ENCODE results near the gene DDX52. TPM values are rescaled to one million over a fixed set of nuclear protein-coding genes. Genes with fewer than 3 reads are reported as not detected.
"Not testable (repeated sequence)": the region's sequence is repeated elsewhere in the genome, so short reads cannot be mapped to it uniquely, and the experiment has no call there.

Gene DDX52, protein sequence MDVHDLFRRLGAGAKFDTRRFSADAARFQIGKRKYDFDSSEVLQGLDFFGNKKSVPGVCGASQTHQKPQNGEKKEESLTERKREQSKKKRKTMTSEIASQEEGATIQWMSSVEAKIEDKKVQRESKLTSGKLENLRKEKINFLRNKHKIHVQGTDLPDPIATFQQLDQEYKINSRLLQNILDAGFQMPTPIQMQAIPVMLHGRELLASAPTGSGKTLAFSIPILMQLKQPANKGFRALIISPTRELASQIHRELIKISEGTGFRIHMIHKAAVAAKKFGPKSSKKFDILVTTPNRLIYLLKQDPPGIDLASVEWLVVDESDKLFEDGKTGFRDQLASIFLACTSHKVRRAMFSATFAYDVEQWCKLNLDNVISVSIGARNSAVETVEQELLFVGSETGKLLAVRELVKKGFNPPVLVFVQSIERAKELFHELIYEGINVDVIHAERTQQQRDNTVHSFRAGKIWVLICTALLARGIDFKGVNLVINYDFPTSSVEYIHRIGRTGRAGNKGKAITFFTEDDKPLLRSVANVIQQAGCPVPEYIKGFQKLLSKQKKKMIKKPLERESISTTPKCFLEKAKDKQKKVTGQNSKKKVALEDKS
- total RNA-seq: 1 to 10 TPM; 9.3 to 9.4 TPM

- Histone ChIP-seq H3K4me3 (peak within 1 kb of the TSS; percentile 76 to 87), H3K4me1 (peaks cover 0 to 22% of the 10 kb centered on the region in 2 donors), H3K27me3 (no peaks in the 10 kb centered on the region), H3K9me3 (no peaks in the 10 kb centered on the region), H3K27ac (peak within 1 kb of the TSS; percentile 87 to 90), H3K36me3 (peaks cover 18% of the 10 kb centered on the region)
- TF ChIP-seq CTCF (IDR thresholded peaks at IDR 0.05): peak in 1 of 2 donors; percentile 37
- DNase-seq (ENCODE audit: low spot score): peak; percentile 93
These were observed at the start of gene DDX52 for GRCh38 chr17:37643118-37643766. Gene DDX52, minus strand, starts transcription at chr17:37643446. Its CDS starts 26 bp downstream, at chr17:37643420.

- Histone ChIP-seq H3K9me3 (peaks cover 0 to 5% of the 10 kb centered on the region in 2 donors), H3K36me3 (no peaks in the 10 kb centered on the region), H3K27me3 (no peaks in the 10 kb centered on the region), H3K4me3 (no peak overlapping the region), H3K27ac (no peak overlapping the region), H3K4me1 (no peaks in the 10 kb centered on the region)
- DNase-seq (ENCODE audit: low spot score): no peak
- TF ChIP-seq CTCF (IDR thresholded peaks at IDR 0.05): no peak
These were observed 48.6 kb upstream of the DDX52 start for GRCh38 chr17:37691807-37692206.

GRCh38 chr17:37689317-37689716 is 46.1 kb upstream of the DDX52 start:
- Histone ChIP-seq H3K9me3 (no peaks in the 10 kb centered on the region), H3K36me3 (no peaks in the 10 kb centered on the region), H3K27ac (no peak overlapping the region), H3K27me3 (no peaks in the 10 kb centered on the region), H3K4me1 (no peaks in the 10 kb centered on the region), H3K4me3 (no peak overlapping the region)
- no peak for DNase-seq (ENCODE audit: low spot score)
- no peak for TF ChIP-seq CTCF (IDR thresholded peaks at IDR 0.05)

DNA sequence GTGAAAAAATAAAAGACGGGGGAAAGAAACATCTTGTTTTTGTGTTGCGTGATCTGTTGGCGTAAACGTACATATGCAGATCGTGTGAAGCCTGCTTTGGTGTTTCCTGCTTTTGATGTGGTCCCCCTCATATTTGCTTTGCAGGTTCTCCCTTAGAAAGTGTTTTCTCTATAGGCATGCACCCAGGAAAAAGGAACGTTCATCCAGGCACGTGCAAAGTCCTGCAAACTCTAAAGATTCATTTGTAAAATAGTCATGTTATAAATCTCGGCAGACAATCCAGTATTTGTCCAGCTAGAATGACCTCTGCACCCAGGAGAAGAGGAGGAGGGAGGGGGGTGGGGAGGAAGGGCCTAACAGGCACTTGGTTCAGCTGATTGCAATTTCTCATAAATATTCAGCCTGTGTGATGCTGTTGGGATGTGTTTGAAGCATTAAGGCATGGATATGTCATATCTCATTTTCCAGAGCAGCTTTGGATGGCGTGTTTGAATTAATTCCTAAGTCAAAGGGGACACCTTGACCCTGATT is 40.3 kb upstream of the DDX52 start:
- Histone ChIP-seq H3K4me3 (no peak overlapping the region), H3K27ac (no peak overlapping the region), H3K27me3 (no peaks in the 10 kb centered on the region), H3K9me3 (no peaks in the 10 kb centered on the region), H3K4me1 (no peaks in the 10 kb centered on the region), H3K36me3 (no peaks in the 10 kb centered on the region)
- TF ChIP-seq CTCF (IDR thresholded peaks at IDR 0.05): no peak
- no peak for DNase-seq (ENCODE audit: low spot score)

GRCh38 chr17:37682007-37682406 is 38.8 kb upstream of the DDX52 start:
- Histone ChIP-seq H3K9me3 (no peaks in the 10 kb centered on the region), H3K27me3 (no peaks in the 10 kb centered on the region), H3K27ac (no peak overlapping the region), H3K4me3 (no peak overlapping the region), H3K4me1 (no peaks in the 10 kb centered on the region), H3K36me3 (no peaks in the 10 kb centered on the region)
- no peak for TF ChIP-seq CTCF (IDR thresholded peaks at IDR 0.05)
- DNase-seq (ENCODE audit: low spot score): no peak

DNA sequence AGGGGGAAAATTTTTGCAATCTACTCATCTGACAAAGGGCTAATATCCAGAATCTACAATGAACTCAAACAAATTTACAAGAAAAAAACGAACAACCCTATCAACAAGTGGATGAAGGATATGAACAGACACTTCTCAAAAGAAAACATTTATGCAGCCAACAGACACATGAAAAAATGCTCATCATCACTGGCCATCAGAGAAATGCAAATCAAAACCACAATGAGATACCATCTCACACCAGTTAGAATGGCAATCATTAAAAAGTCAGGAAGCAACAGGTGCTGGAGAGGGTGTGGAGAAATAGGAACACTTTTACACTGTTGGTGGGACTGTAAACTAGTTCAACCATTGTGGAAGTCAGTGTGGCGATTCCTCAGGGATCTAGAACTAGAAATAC is 36.7 kb upstream of the DDX52 start:
- DNase-seq (ENCODE audit: low spot score); H3K27ac ChIP-seq; H3K4me3 ChIP-seq; H3K9me3 ChIP-seq; H3K4me1 ChIP-seq; H3K27me3 ChIP-seq; H3K36me3 ChIP-seq: not testable (repeated sequence)
